HEK293 (cell line): Measurements from ENCODE around the gene EIF1.

Experiments used
- CTCF ChIA-PET: fragments of 350-600 bp; formaldehyde crosslinking; extraction: SDS; loops from one replicate; lab custom pipeline; 2021; ENCODE audit warnings: antibody characterized with exemption; lab: Yijun Ruan, JAX
- POLR2A ChIA-PET: fragments of 300-600 bp; formaldehyde crosslinking; extraction: SDS; loops from one replicate; lab custom pipeline; 2020; ENCODE audit warnings: antibody characterized with exemption, inconsistent platforms; lab: Yijun Ruan, JAX
- H3K27ac ChIP-seq: fragments of 200-500 bp; sonication (Bioruptor generic); 2 replicates; pipeline ENCODE4 v1.5.1; 2014; ENCODE audit warnings: low read depth, low read length, control low read depth, inconsistent platforms; ENCODE audit errors: extremely low read depth
- H3K36me3 ChIP-seq, 2 experiments: fragments of 200-500 bp in 1 of 2; sonication (Bioruptor generic) in 1 of 2; 1 replicate in 1 of 2; 2 replicates in 1 of 2; pipeline ENCODE4 v1.5.1; 2014 to 2017; ENCODE audit warnings: inconsistent platforms in 2 of 2, low read length in 2 of 2; ENCODE audit not compliant: control insufficient read depth in 2 of 2, insufficient read depth in 1 of 2
- H3K4me1 ChIP-seq: fragments of 200-500 bp; sonication (Bioruptor generic); 2 replicates; pipeline ENCODE4 v1.5.1; 2014; ENCODE audit warnings: mild to moderate bottlenecking, low read length, inconsistent platforms; ENCODE audit not compliant: control insufficient read depth, insufficient read depth
- H3K4me3 ChIP-seq: 2 replicates; pipeline ENCODE4 v1.5.1; 2011; ENCODE audit warnings: low read depth, mild to moderate bottlenecking, control low read depth, low read length, moderate library complexity
- H3K9me3 ChIP-seq: fragments of 200-500 bp; sonication (Bioruptor generic); 2 replicates; pipeline ENCODE4 v1.5.1; 2014; ENCODE audit warnings: low read depth, low read length, inconsistent platforms; ENCODE audit not compliant: control insufficient read depth, insufficient read depth
- BCL11B ChIP-seq: fragments of 450-650 bp; formaldehyde crosslinking; IDR thresholded peaks from 2 replicates; pipeline ENCODE4 v1.5.1; 2016; ENCODE audit warnings: low read depth, missing biosample characterization, missing genetic modification characterization
- GLIS2 ChIP-seq: fragments of 450-650 bp; formaldehyde crosslinking; IDR thresholded peaks from 2 replicates; pipeline ENCODE4 v1.5.1; 2016; ENCODE audit warnings: missing biosample characterization, missing genetic modification characterization
- KLF7 ChIP-seq: fragments of 450-650 bp; formaldehyde crosslinking; IDR thresholded peaks from 2 replicates; pipeline ENCODE4 v1.5.1; 2016; ENCODE audit warnings: missing biosample characterization, missing genetic modification characterization, borderline replicate concordance
- KLF8 ChIP-seq: fragments of 450-650 bp; formaldehyde crosslinking; IDR thresholded peaks from 2 replicates; pipeline ENCODE4 v1.5.1; 2016; ENCODE audit warnings: missing biosample characterization, missing genetic modification characterization
- PRDM1 ChIP-seq: fragments of 450-650 bp; formaldehyde crosslinking; IDR thresholded peaks from 2 replicates; pipeline ENCODE4; 2016; ENCODE audit warnings: missing biosample characterization, missing genetic modification characterization
- SETDB1 ChIP-seq: IDR thresholded peaks from one replicate; pipeline ENCODE4 v1.6.1; 2017; ENCODE audit warnings: mild to moderate bottlenecking, low read length, moderate library complexity, mixed read lengths; ENCODE audit not compliant: insufficient read length
- WT1 ChIP-seq: fragments of 450-650 bp; formaldehyde crosslinking; IDR thresholded peaks from 2 replicates; pipeline ENCODE4 v1.5.1; 2016; ENCODE audit warnings: missing biosample characterization, missing genetic modification characterization
- ZBTB17 ChIP-seq: fragments of 450-650 bp; formaldehyde crosslinking; IDR thresholded peaks from 2 replicates; pipeline ENCODE4 v1.5.1; 2016; ENCODE audit warnings: missing biosample characterization, missing genetic modification characterization
- ZBTB48 ChIP-seq: fragments of 450-650 bp; formaldehyde crosslinking; IDR thresholded peaks from 2 replicates; pipeline ENCODE4 v1.5.1; 2016; ENCODE audit warnings: missing biosample characterization, missing genetic modification characterization
- ZEB2 ChIP-seq: fragments of 450-650 bp; formaldehyde crosslinking; IDR thresholded peaks from 2 replicates; pipeline ENCODE4 v1.5.1; 2016; ENCODE audit warnings: missing biosample characterization, missing genetic modification characterization
- ZFP69B ChIP-seq: fragments of 450-650 bp; formaldehyde crosslinking; IDR thresholded peaks from 2 replicates; pipeline ENCODE4 v1.5.1; 2016; ENCODE audit warnings: missing biosample characterization, missing genetic modification characterization
- ZNF2 ChIP-seq: fragments of 450-650 bp; formaldehyde crosslinking; IDR thresholded peaks from 2 replicates; pipeline ENCODE4 v1.5.1; 2016; ENCODE audit warnings: missing biosample characterization, missing genetic modification characterization
- ZNF324 ChIP-seq: fragments of 450-650 bp; formaldehyde crosslinking; IDR thresholded peaks from 2 replicates; pipeline ENCODE4 v1.5.1; 2016; ENCODE audit warnings: missing biosample characterization, missing genetic modification characterization
- ZNF335 ChIP-seq: fragments of 450-650 bp; formaldehyde crosslinking; conservative IDR thresholded peaks from 2 replicates; pipeline ENCODE4 v1.5.1; 2016; ENCODE audit warnings: missing biosample characterization, missing genetic modification characterization
- ZNF423 ChIP-seq: fragments of 450-650 bp; formaldehyde crosslinking; IDR thresholded peaks from 2 replicates; pipeline ENCODE4 v1.5.1; 2016; ENCODE audit warnings: missing biosample characterization, missing genetic modification characterization
- ZNF473 ChIP-seq: fragments of 450-650 bp; formaldehyde crosslinking; IDR thresholded peaks from 2 replicates; pipeline ENCODE4 v1.5.1; 2017; ENCODE audit warnings: missing biosample characterization, missing genetic modification characterization
- ZNF501 ChIP-seq: fragments of 450-650 bp; formaldehyde crosslinking; IDR thresholded peaks from 2 replicates; pipeline ENCODE4 v1.5.1; 2016; ENCODE audit warnings: missing biosample characterization, missing genetic modification characterization
- ZNF560 ChIP-seq: fragments of 450-650 bp; formaldehyde crosslinking; IDR thresholded peaks from 2 replicates; pipeline ENCODE4 v1.5.1; 2017; ENCODE audit warnings: missing biosample characterization, missing genetic modification characterization, borderline replicate concordance
- ZNF561 ChIP-seq: fragments of 450-650 bp; IDR thresholded peaks from 2 replicates; pipeline ENCODE4 v1.5.1; 2018; ENCODE audit warnings: missing biosample characterization, missing genetic modification characterization, borderline replicate concordance
- ZNF610 ChIP-seq: fragments of 450-650 bp; formaldehyde crosslinking; IDR thresholded peaks from 2 replicates; pipeline ENCODE4 v1.5.1; 2016; ENCODE audit warnings: missing biosample characterization, missing genetic modification characterization, borderline replicate concordance
- ZNF621 ChIP-seq: fragments of 450-650 bp; formaldehyde crosslinking; IDR thresholded peaks from 2 replicates; pipeline ENCODE4 v1.5.1; 2017; ENCODE audit warnings: missing biosample characterization, missing genetic modification characterization
- ZNF654 ChIP-seq: fragments of 450-650 bp; formaldehyde crosslinking; IDR thresholded peaks from 2 replicates; pipeline ENCODE4 v1.5.1; 2016; ENCODE audit warnings: low read depth, missing biosample characterization, missing genetic modification characterization
- ZNF660 ChIP-seq: fragments of 450-650 bp; IDR thresholded peaks from 2 replicates; pipeline ENCODE4 v1.5.1; 2018; ENCODE audit warnings: missing biosample characterization, mild to moderate bottlenecking, missing genetic modification characterization
- ZNF776 ChIP-seq: fragments of 450-650 bp; formaldehyde crosslinking; IDR thresholded peaks from 2 replicates; pipeline ENCODE4 v1.5.0; 2017; ENCODE audit warnings: missing biosample characterization, missing genetic modification characterization, borderline replicate concordance
- ZNF843 ChIP-seq: fragments of 450-650 bp; formaldehyde crosslinking; IDR thresholded peaks from 2 replicates; pipeline ENCODE4 v1.5.1; 2016; ENCODE audit warnings: missing biosample characterization, missing genetic modification characterization
- TF ChIP-seq, protein P1 (sequence below): fragments of 450-650 bp; formaldehyde crosslinking; IDR thresholded peaks from 2 replicates; pipeline ENCODE4 v1.5.1; 2016; ENCODE audit warnings: missing biosample characterization, missing genetic modification characterization
- TF ChIP-seq, protein P2 (sequence below): fragments of 450-650 bp; formaldehyde crosslinking; IDR thresholded peaks from 2 replicates; pipeline ENCODE4 v1.5.1; 2016; ENCODE audit warnings: missing biosample characterization, missing genetic modification characterization
- TF ChIP-seq, protein P3 (sequence below): sonication (generic); formaldehyde crosslinking; IDR thresholded peaks from 2 replicates; pipeline ENCODE4 v1.8.1; 2022; ENCODE audit warnings: mild to moderate bottlenecking, moderate library complexity, missing genetic modification reagents
- TF ChIP-seq, protein P4 (sequence below): fragments of 450-650 bp; formaldehyde crosslinking; IDR thresholded peaks from 2 replicates; pipeline ENCODE4 v1.5.1; 2016; ENCODE audit warnings: missing biosample characterization, missing genetic modification characterization
- TF ChIP-seq, protein P5 (sequence below): fragments of 450-650 bp; formaldehyde crosslinking; IDR thresholded peaks from 2 replicates; pipeline ENCODE4 v1.5.1; 2016; ENCODE audit warnings: missing biosample characterization, missing genetic modification characterization

Gene EIF1

DNA sequence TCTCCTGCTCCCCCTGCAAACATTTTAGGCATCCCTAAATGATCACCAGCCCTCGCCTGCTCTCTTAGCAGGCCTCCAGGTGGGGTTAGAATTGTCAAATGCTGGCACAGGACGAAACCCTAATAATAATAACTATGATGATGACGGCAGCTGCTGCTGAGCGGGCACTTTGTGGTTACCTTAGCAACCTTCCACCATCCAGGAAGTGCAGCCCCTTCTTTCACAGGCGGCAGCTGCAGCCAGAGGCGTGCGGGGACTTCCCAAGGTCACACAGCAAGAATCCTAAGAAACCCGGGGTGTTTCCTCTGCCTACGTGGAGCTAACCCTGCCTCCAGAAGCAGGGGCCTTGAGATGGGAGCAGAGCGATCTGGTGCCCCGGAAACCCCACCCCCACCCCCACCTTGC lies 22.4 kb upstream of the EIF1 start (continued):
- TF ChIP-seq SETDB1 (no peak), ZNF843 (tag by site-specific recombination) (no peak), ZNF776 (tag by site-specific recombination) (no peak), ZNF561 (tag by site-specific recombination) (no peak), ZNF324 (tag by site-specific recombination) (no peak)
- TF ChIP-seq, protein P1, sequence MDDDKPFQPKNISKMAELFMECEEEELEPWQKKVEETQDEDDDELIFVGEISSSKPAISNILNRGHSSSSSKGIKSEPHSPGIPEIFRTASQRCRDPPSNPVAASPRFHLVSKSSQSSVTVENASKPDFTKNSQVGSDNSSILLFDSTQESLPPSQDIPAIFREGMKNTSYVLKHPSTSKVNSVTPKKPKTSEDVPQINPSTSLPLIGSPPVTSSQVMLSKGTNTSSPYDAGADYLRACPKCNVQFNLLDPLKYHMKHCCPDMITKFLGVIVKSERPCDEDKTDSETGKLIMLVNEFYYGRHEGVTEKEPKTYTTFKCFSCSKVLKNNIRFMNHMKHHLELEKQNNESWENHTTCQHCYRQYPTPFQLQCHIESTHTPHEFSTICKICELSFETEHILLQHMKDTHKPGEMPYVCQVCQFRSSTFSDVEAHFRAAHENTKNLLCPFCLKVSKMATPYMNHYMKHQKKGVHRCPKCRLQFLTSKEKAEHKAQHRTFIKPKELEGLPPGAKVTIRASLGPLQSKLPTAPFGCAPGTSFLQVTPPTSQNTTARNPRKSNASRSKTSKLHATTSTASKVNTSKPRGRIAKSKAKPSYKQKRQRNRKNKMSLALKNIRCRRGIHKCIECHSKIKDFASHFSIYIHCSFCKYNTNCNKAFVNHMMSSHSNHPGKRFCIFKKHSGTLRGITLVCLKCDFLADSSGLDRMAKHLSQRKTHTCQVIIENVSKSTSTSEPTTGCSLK (tag by site-specific recombination) = no peak

DNA sequence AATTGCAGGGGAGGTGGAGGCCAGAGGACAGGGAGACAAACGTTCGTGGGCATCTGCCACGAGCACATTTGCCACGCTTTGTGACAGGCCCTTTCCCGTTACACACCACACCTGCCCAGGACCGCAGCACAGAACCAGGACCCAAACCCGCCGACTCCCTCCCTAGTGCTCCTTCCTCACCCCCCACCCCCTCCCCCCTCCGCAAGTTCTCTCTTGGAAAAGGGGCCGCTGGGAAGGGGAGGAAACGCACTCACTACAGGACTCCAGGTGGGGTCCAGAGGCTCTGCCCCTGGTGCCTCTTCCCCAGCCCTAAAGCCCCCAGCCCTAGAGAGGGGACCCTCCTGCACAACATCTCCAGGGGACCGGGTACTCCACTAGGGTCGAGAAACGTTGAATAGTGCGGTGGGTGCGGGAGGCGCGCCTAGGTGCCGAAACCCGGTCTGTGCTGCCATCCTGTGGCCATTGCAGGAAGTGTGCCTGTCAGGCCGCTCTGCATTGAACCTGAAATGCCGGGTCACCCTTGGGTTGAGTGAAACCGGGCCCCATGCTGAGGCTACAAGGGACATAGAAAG lies 21.9 kb upstream of the EIF1 start:
- Histone ChIP-seq H3K4me3 (peak overlapping the region; percentile 36), H3K27ac (no peak overlapping the region), H3K9me3 (no peaks in the 10 kb centered on the region), H3K36me3 (no peaks in the 10 kb centered on the region), H3K4me1 (peaks cover 3% of the 10 kb centered on the region)
- POLR2A ChIA-PET = interaction anchor here (1.5 to 4.0 kb wide), 3 partner anchors 22 to 23 kb away, joined by 5 to 53 read pairs (median 18); partner anchors contain the start of gene EIF1
- CTCF ChIA-PET = interaction anchor here (0.5 to 12.6 kb wide), 62 partner anchors 9 to 1171 kb away, joined by 3 to 567 read pairs (median 4); partner anchors contain the start of genes EIF1, HAP1, KRT34 and KRT9
- TF ChIP-seq, protein P2, sequence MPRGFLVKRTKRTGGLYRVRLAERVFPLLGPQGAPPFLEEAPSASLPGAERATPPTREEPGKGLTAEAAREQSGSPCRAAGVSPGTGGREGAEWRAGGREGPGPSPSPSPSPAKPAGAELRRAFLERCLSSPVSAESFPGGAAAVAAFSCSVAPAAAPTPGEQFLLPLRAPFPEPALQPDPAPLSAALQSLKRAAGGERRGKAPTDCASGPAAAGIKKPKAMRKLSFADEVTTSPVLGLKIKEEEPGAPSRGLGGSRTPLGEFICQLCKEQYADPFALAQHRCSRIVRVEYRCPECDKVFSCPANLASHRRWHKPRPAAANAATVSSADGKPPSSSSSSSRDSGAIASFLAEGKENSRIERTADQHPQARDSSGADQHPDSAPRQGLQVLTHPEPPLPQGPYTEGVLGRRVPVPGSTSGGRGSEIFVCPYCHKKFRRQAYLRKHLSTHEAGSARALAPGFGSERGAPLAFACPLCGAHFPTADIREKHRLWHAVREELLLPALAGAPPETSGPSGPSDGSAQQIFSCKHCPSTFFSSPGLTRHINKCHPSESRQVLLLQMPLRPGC = no peak
- TF ChIP-seq ZNF660 (tag by site-specific recombination) = 0 out of 2 replicates have a peak, but pooled peaks have one; percentile 37
- TF ChIP-seq PRDM1 = 0 out of 2 replicates have a peak, but pooled peaks have one; percentile 65
- TF ChIP-seq KLF8 (tag by site-specific recombination) = 0 out of 2 replicates have a peak, but pooled peaks have one; percentile 48
- no peak for TF ChIP-seq ZNF560 (tag by site-specific recombination)
- TF ChIP-seq ZNF2 = peak; percentile 66; the same call in 1 of the 2 replicates
- no peak for TF ChIP-seq WT1
- TF ChIP-seq, protein P3, sequence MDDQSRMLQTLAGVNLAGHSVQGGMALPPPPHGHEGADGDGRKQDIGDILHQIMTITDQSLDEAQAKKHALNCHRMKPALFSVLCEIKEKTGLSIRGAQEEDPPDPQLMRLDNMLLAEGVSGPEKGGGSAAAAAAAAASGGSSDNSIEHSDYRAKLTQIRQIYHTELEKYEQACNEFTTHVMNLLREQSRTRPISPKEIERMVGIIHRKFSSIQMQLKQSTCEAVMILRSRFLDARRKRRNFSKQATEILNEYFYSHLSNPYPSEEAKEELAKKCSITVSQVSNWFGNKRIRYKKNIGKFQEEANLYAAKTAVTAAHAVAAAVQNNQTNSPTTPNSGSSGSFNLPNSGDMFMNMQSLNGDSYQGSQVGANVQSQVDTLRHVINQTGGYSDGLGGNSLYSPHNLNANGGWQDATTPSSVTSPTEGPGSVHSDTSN (CRISPR knock-in tag) = no peak
- TF ChIP-seq BCL11B (tag by site-specific recombination) = no peak
- TF ChIP-seq ZNF610 (tag by site-specific recombination) = peak; percentile 42; the same call in 1 of the 2 replicates
- TF ChIP-seq ZNF335 = peak; percentile 82; the same call in 1 of the 2 replicates
- peak; percentile 51 for TF ChIP-seq ZBTB17
- TF ChIP-seq ZBTB48 (tag by site-specific recombination) = peak; percentile 90
- 0 out of 2 replicates have a peak, but pooled peaks have one; percentile 56 for TF ChIP-seq ZFP69B
- TF ChIP-seq KLF7 (tag by site-specific recombination) = no peak
- TF ChIP-seq, protein P4, sequence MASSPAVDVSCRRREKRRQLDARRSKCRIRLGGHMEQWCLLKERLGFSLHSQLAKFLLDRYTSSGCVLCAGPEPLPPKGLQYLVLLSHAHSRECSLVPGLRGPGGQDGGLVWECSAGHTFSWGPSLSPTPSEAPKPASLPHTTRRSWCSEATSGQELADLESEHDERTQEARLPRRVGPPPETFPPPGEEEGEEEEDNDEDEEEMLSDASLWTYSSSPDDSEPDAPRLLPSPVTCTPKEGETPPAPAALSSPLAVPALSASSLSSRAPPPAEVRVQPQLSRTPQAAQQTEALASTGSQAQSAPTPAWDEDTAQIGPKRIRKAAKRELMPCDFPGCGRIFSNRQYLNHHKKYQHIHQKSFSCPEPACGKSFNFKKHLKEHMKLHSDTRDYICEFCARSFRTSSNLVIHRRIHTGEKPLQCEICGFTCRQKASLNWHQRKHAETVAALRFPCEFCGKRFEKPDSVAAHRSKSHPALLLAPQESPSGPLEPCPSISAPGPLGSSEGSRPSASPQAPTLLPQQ (tag by site-specific recombination) = peak; percentile 69
- TF ChIP-seq ZEB2 (tag by site-specific recombination) = peak; percentile 55; the same call in 1 of the 2 replicates
- peak; percentile 94 for TF ChIP-seq ZNF654
- TF ChIP-seq ZNF423 (tag by site-specific recombination) = peak; percentile 49; the same call in 1 of the 2 replicates
- TF ChIP-seq, protein P5, sequence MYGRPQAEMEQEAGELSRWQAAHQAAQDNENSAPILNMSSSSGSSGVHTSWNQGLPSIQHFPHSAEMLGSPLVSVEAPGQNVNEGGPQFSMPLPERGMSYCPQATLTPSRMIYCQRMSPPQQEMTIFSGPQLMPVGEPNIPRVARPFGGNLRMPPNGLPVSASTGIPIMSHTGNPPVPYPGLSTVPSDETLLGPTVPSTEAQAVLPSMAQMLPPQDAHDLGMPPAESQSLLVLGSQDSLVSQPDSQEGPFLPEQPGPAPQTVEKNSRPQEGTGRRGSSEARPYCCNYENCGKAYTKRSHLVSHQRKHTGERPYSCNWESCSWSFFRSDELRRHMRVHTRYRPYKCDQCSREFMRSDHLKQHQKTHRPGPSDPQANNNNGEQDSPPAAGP (tag by site-specific recombination) = peak; percentile 58; the same call in 1 of the 2 replicates
- no peak for TF ChIP-seq ZNF621
- TF ChIP-seq GLIS2 (tag by site-specific recombination) = peak; percentile 80
- TF ChIP-seq ZNF501 (tag by site-specific recombination) = 0 out of 2 replicates have a peak, but pooled peaks have one; percentile 59
- no peak for TF ChIP-seq ZNF473 (tag by site-specific recombination)
